Activated B cell treated with CpG ODN at 0.5 μM for 24 hours (primary cell): Measurements from ENCODE around the gene C4orf33. TPM values are rescaled to one million over a fixed set of nuclear protein-coding genes. Genes with fewer than 3 reads are reported as not detected.

ENCODE experiments used
- ATAC-seq: fragments of 200-7000 bp; cut with Tn5 transposase; one replicate; pipeline ENCODE4 v1.10.0; 2021; ENCODE audit warnings: low read depth, mild to moderate bottlenecking, moderate library complexity
- CTCF ChIA-PET: fragments of 350-600 bp; sonication (Branson Sonifier 250); formaldehyde crosslinking; loops from one replicate; lab custom pipeline; 2021; ENCODE audit warnings: antibody characterized with exemption; lab: Charles Lee
- POLR2A ChIA-PET: fragments of 350-600 bp; sonication (Branson Sonifier 250); formaldehyde crosslinking; loops from one replicate; lab custom pipeline; 2021; ENCODE audit warnings: antibody characterized with exemption; lab: Charles Lee
- DNase-seq: peaks from one replicate; pipeline ENCODE4 v3.0.0; 2022
- H3K27ac Mint-ChIP-seq: one replicate; pipeline ENCODE4 v1.8.0; 2020; ENCODE audit warnings: mixed read lengths
- H3K27me3 Mint-ChIP-seq: one replicate; pipeline ENCODE4 v1.8.0; 2021; ENCODE audit warnings: mixed read lengths
- H3K36me3 Mint-ChIP-seq: one replicate; pipeline ENCODE4 v1.8.0; 2021; ENCODE audit warnings: low read depth, mixed read lengths
- H3K4me1 Mint-ChIP-seq: one replicate; pipeline ENCODE4 v1.8.0; 2021; ENCODE audit warnings: mixed read lengths
- H3K4me3 Mint-ChIP-seq: one replicate; pipeline ENCODE4 v1.8.0; 2020; ENCODE audit warnings: mild to moderate bottlenecking, mixed read lengths
- H3K9me3 Mint-ChIP-seq: one replicate; pipeline ENCODE4 v1.8.0; 2020; ENCODE audit warnings: mixed read lengths
- CTCF ChIP-seq: fragments of 200-600 bp; IDR thresholded peaks from one replicate; pipeline ENCODE4 v1.8.0; 2022; ENCODE audit warnings: antibody characterized with exemption, mild to moderate bottlenecking
- intact Hi-C: fragments of 100-400 bp; cut with micrococcal nuclease; formaldehyde crosslinking; loops from one replicate; pipeline ENCODE4 v1.15.1; 2024
- total RNA-seq: library from RNA; stranded (reverse); gene quantifications from 2 replicates; pipeline ENCODE4 v1.2.3, GENCODE V29; 2022

Gene C4orf33
- total RNA-seq, 1 donor from 2014 or later: 8.8 TPM

- ChIA-PET CTCF (no interaction called here), POLR2A (no interaction called here)
- Mint-ChIP-seq H3K4me1 (no peaks in the 10 kb centered on the region), H3K36me3 (no peaks in the 10 kb centered on the region), H3K27ac (no peak overlapping the region), H3K4me3 (no peak overlapping the region), H3K27me3 (peaks cover 5% of the 10 kb centered on the region), H3K9me3 (no peaks in the 10 kb centered on the region)
- intact Hi-C loops: no loop called here
- ATAC-seq: no peak
- no peak for DNase-seq
- TF ChIP-seq CTCF: no peak
These were observed 52.9 kb downstream of the C4orf33 start for GRCh38 chr4:129148892-129149291.

- ChIA-PET POLR2A (no interaction called here), CTCF (no interaction called here)
- Mint-ChIP-seq H3K36me3 (no peaks in the 10 kb centered on the region), H3K4me1 (no peaks in the 10 kb centered on the region), H3K27ac (no peak overlapping the region), H3K27me3 (peaks cover 8% of the 10 kb centered on the region), H3K4me3 (no peak overlapping the region), H3K9me3 (no peaks in the 10 kb centered on the region)
- ATAC-seq (no peak), DNase-seq (no peak)
- no peak for TF ChIP-seq CTCF
- intact Hi-C loops: no loop called here
These were observed 54.0 kb downstream of the C4orf33 start for GRCh38 chr4:129149906-129150305.

GRCh38 chr4:129152350-129152749, 56.4 kb downstream of the C4orf33 start:
- CTCF ChIA-PET: no interaction called here
- DNase-seq (no peak), ATAC-seq (no peak)
- intact Hi-C loops: no loop called here
- H3K4me3 Mint-ChIP-seq: no peak overlapping the region
- peaks cover 4% of the 10 kb centered on the region for H3K27me3 Mint-ChIP-seq
- no peak overlapping the region for H3K27ac Mint-ChIP-seq
- no peaks in the 10 kb centered on the region for H3K4me1 Mint-ChIP-seq
- POLR2A ChIA-PET: no interaction called here
- no peaks in the 10 kb centered on the region for H3K36me3 Mint-ChIP-seq
- TF ChIP-seq CTCF: no peak
- H3K9me3 Mint-ChIP-seq: no peaks in the 10 kb centered on the region

GRCh38 chr4:129153700-129154099, 57.7 kb downstream of the C4orf33 start:
- Mint-ChIP-seq H3K36me3 (no peaks in the 10 kb centered on the region), H3K9me3 (no peaks in the 10 kb centered on the region), H3K27me3 (peaks cover 10% of the 10 kb centered on the region), H3K4me1 (no peaks in the 10 kb centered on the region), H3K4me3 (no peak overlapping the region), H3K27ac (no peak overlapping the region)
- CTCF ChIA-PET: no interaction called here
- ATAC-seq (no peak), DNase-seq (no peak)
- POLR2A ChIA-PET: no interaction called here
- TF ChIP-seq CTCF: no peak
- intact Hi-C loops: no loop called here

- ATAC-seq: no peak
- Mint-ChIP-seq H3K36me3 (no peaks in the 10 kb centered on the region), H3K9me3 (peaks cover 2% of the 10 kb centered on the region), H3K27me3 (peaks cover 8% of the 10 kb centered on the region), H3K4me1 (no peaks in the 10 kb centered on the region), H3K4me3 (no peak overlapping the region), H3K27ac (no peak overlapping the region)
- no peak for TF ChIP-seq CTCF
- CTCF ChIA-PET: no interaction called here
- no peak for DNase-seq
- intact Hi-C loops: no loop called here
- POLR2A ChIA-PET: no interaction called here
These were observed 66.5 kb downstream of the C4orf33 start for GRCh38 chr4:129162450-129162849.
